NOMO-1 (cell line): Measurements from ENCODE around the gene INAFM1.
A peak's percentile ranks its signal among the peaks of the same experiment; 100 is the strongest.

Source experiments
- DNase-seq, 2 experiments: peaks; one replicate each; lab custom pipeline; 2025; ENCODE audit not compliant: unreplicated experiment in 2 of 2; lab: John Stamatoyannopoulos, UW

The INAFM1 gene

GRCh38 chr19:47274071-47274890 lies at the start of gene INAFM1:
TSS of gene INAFM1 (plus strand) at chr19:47274885. CDS start at chr19:47274920, 35 bp downstream.
- DNase-seq, result peak; percentile 87 to 97

- DNase-seq, result peak; percentile 73 to 87
Observed at GRCh38 chr19:47225746-47226425, 48.8 kb upstream of the INAFM1 start.

GRCh38 chr19:47226426-47227351 lies 48.0 kb upstream of the INAFM1 start:
- peak; percentile 82 to 91 for DNase-seq

GRCh38 chr19:47227352-47228167 lies 47.1 kb upstream of the INAFM1 start:
- peak; percentile 75 to 82 for DNase-seq

- peak; percentile 41 to 72 for DNase-seq
Observed at GRCh38 chr19:47228168-47228936, 46.3 kb upstream of the INAFM1 start.

- peak in 1 of 2 experiments; percentile 10 for DNase-seq
Observed at GRCh38 chr19:47228937-47229675, 45.6 kb upstream of the INAFM1 start.

GRCh38 chr19:47229676-47230053 lies 45.0 kb upstream of the INAFM1 start:
- DNase-seq, result no peak

GRCh38 chr19:47230054-47230920 lies 44.4 kb upstream of the INAFM1 start:
- peak; percentile 28 to 39 for DNase-seq

- DNase-seq, result no peak
Observed at GRCh38 chr19:47230921-47231214, 43.8 kb upstream of the INAFM1 start, which contains the start of gene BBC3. TSS of gene BBC3 (minus strand) at chr19:47231199. CDS start at chr19:47228431, 2,768 bp downstream.

GRCh38 chr19:47231215-47232054 lies 43.2 kb upstream of the INAFM1 start:
- peak; percentile 64 to 85 for DNase-seq

- DNase-seq, result no peak
Observed at GRCh38 chr19:47232422-47233211, 42.1 kb upstream of the INAFM1 start.

GRCh38 chr19:47236072-47236675 lies 38.5 kb upstream of the INAFM1 start:
- DNase-seq, result no peak

- no peak for DNase-seq
Observed at GRCh38 chr19:47239152-47239551, 35.5 kb upstream of the INAFM1 start.

- no peak for DNase-seq
Observed at GRCh38 chr19:47239610-47240296, 34.9 kb upstream of the INAFM1 start.

- DNase-seq, result no peak
Observed at GRCh38 chr19:47240556-47240955, 34.1 kb upstream of the INAFM1 start.
